ENCODE measurements around the gene CD200. TPM values are rescaled to one million over a fixed set of nuclear protein-coding genes. Genes with fewer than 3 reads are reported as not detected.
A peak's percentile ranks its signal among the peaks of the same experiment; 100 is the strongest.

Gene CD200
- total RNA-seq, 2 donors from 2014 or later, result 49.2 to 58.6 TPM

DNA sequence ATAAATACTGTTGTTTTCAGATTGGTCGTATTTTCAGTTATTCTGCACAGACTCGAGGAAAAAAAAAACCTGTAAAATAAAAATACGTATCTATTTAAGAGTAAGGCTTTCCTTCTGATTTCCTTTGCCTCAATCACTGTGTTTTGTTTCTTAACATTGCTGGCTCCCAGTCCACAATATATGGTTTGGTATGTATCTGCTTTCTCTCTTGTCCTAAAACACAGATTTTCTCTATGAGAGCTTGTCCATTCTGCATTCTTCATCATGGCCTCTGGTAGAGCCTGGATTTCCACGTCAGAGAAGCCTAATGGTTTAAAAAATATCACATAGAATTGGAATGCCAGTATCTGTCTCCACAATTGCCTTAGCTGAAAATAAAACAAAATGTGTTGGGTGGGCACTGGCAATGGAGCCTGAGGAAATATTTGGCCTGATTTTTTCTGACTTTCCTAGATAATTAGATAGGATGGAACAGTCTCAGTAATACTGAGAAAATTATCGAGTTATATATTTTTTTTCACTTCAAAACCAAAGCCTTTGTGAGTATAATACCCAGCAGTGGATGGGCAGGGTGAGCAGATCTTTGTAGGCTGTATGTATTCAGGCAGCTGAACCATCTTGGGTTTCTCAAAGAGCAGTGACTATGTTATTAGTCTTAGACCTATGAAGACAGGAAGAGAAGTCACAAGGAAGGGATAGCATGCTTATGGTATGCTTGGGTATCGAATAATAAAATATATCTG, 1.9 kb downstream of the CD200 start:
- peaks cover 48% of the 10 kb centered on the region for H3K4me1 Mint-ChIP-seq
- no peaks in the 10 kb centered on the region for H3K27me3 Mint-ChIP-seq (ENCODE audit: insufficient read depth)

DNA sequence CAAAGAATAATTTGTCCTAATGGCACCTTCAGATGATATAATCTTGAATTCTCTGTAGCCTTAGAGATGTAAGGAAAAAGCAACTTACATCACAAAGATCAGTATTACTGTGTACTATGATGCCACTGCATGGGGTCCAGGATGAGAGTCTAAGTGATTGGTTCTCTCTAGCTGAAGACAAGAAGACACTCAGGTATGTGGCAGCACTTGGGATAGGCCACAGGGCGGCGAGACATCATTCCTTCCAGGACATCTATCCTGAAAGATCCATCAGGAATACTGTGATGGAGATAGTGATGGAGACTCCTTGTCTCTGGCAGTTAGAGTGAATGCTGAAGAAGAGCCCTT, 2.5 kb downstream of the CD200 start:
- peaks cover 52% of the 10 kb centered on the region for H3K4me1 Mint-ChIP-seq
- Histone ChIP-seq H3K27ac (ENCODE audit: low read depth, low read length) (no peak overlapping the region), H3K4me3 (ENCODE audit: low read length) (peak overlapping the region; percentile 97), H3K36me3 (ENCODE audit: control insufficient read depth, insufficient read depth, low read length) (peaks cover 6% of the 10 kb centered on the region), H3K9ac (ENCODE audit: extremely low read depth, low read length, poor library complexity, severe bottlenecking) (no peak overlapping the region), H3K4me1 (ENCODE audit: control insufficient read depth, insufficient read depth, low read length) (peaks cover 4% of the 10 kb centered on the region), H3K27me3 (ENCODE audit: control insufficient read depth, insufficient read depth, low read length, poor library complexity, severe bottlenecking) (no peaks in the 10 kb centered on the region), H3K9me3 (ENCODE audit: control insufficient read depth, low read length) (no peaks in the 10 kb centered on the region)
- DNase-seq, result no peak
- H3K27me3 Mint-ChIP-seq (ENCODE audit: insufficient read depth), result no peaks in the 10 kb centered on the region
- TF ChIP-seq, protein P1, sequence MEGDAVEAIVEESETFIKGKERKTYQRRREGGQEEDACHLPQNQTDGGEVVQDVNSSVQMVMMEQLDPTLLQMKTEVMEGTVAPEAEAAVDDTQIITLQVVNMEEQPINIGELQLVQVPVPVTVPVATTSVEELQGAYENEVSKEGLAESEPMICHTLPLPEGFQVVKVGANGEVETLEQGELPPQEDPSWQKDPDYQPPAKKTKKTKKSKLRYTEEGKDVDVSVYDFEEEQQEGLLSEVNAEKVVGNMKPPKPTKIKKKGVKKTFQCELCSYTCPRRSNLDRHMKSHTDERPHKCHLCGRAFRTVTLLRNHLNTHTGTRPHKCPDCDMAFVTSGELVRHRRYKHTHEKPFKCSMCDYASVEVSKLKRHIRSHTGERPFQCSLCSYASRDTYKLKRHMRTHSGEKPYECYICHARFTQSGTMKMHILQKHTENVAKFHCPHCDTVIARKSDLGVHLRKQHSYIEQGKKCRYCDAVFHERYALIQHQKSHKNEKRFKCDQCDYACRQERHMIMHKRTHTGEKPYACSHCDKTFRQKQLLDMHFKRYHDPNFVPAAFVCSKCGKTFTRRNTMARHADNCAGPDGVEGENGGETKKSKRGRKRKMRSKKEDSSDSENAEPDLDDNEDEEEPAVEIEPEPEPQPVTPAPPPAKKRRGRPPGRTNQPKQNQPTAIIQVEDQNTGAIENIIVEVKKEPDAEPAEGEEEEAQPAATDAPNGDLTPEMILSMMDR (conservative IDR thresholded peaks at IDR 0.05), result peak; percentile 35
- 86 to 97% methylated on average over 2 of the region's 2 CpGs for WGBS, 2 experiments (ENCODE audit: insufficient coverage in 1 of 2, insufficient read length in 1 of 2)
- no peaks in the 10 kb centered on the region for H3K9me3 Mint-ChIP-seq
- H3K27ac Mint-ChIP-seq, result no peak overlapping the region
- H3K36me3 Mint-ChIP-seq (ENCODE audit: low read depth), result peaks cover 15% of the 10 kb centered on the region
- peak overlapping the region; percentile 96 for H3K4me3 Mint-ChIP-seq

More for the DNA sequence above, 1.9 kb downstream of the CD200 start:
- H3K27ac ChIP-seq (ENCODE audit: low read depth, low read length), result no peak overlapping the region
- 55 to 64% methylated on average over 2 to 6 of the region's 6 CpGs for WGBS, 2 experiments (ENCODE audit: insufficient coverage in 1 of 2, insufficient read length in 1 of 2)
- TF ChIP-seq, protein P1 (conservative IDR thresholded peaks at IDR 0.05), result no peak
- Mint-ChIP-seq H3K27ac (peak overlapping the region; percentile 84), H3K4me3 (peak overlapping the region; percentile 96), H3K36me3 (ENCODE audit: low read depth) (peaks cover 15% of the 10 kb centered on the region), H3K9me3 (no peaks in the 10 kb centered on the region)
- no peaks in the 10 kb centered on the region for H3K27me3 ChIP-seq (ENCODE audit: control insufficient read depth, insufficient read depth, low read length, poor library complexity, severe bottlenecking)
- DNase-seq, result no peak
- peak overlapping the region; percentile 78 for H3K9ac ChIP-seq (ENCODE audit: extremely low read depth, low read length, poor library complexity, severe bottlenecking)
- peaks cover 3% of the 10 kb centered on the region for H3K36me3 ChIP-seq (ENCODE audit: control insufficient read depth, insufficient read depth, low read length)
- H3K4me3 ChIP-seq (ENCODE audit: low read length), result peak overlapping the region; percentile 97
- H3K4me1 ChIP-seq (ENCODE audit: control insufficient read depth, insufficient read depth, low read length), result peaks cover 4% of the 10 kb centered on the region
- H3K9me3 ChIP-seq (ENCODE audit: control insufficient read depth, low read length), result no peaks in the 10 kb centered on the region

DNA sequence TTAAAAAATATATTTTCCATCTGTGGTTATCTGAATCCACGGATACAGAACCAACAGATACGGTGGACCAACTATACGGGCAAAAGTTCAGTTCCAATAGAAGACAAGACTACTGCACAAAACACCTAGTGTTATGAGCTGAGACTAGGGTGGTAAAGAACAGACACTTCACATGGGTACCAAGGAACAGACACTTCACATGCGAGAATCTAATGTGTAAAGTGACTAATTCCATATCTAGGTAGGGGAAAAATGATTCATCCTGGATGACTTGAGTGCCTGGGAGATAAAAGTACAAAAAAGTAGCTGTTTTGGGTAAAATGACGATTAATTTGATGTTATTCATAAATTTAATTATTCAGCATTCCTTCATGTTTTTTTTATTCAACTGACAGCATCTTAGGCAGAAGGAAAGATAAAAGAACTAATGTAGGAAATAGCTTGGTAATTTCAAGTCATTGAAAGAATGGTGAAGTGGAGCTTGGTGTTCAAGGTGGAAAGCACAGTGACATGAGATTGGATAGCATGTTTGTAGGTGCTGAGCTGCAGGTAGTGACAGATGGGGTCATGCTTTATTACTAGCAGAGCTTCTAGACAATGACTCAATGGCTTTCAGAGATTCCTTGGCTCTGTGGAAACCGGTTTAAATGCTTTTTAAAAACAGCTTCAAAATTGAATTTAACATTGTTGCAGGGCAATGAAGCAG, 5.2 kb downstream of the CD200 start:
- peaks cover 4% of the 10 kb centered on the region for H3K4me1 ChIP-seq (ENCODE audit: control insufficient read depth, insufficient read depth, low read length)
- H3K27ac Mint-ChIP-seq, result no peak overlapping the region
- H3K4me1 Mint-ChIP-seq, result peaks cover 61% of the 10 kb centered on the region
- TF ChIP-seq, protein P1 (conservative IDR thresholded peaks at IDR 0.05), result no peak
- H3K36me3 ChIP-seq (ENCODE audit: control insufficient read depth, insufficient read depth, low read length), result peaks cover 25% of the 10 kb centered on the region
- no peak overlapping the region for H3K4me3 Mint-ChIP-seq
- H3K36me3 Mint-ChIP-seq (ENCODE audit: low read depth), result peaks cover 32% of the 10 kb centered on the region
- DNase-seq, result no peak
- 78 to 91% methylated on average over 3 to 6 of the region's 6 CpGs for WGBS, 2 experiments (ENCODE audit: insufficient coverage in 1 of 2, insufficient read length in 1 of 2)
- no peaks in the 10 kb centered on the region for H3K9me3 Mint-ChIP-seq
- no peak overlapping the region for H3K9ac ChIP-seq (ENCODE audit: extremely low read depth, low read length, poor library complexity, severe bottlenecking)
- H3K27ac ChIP-seq (ENCODE audit: low read depth, low read length), result no peak overlapping the region
- H3K27me3 ChIP-seq (ENCODE audit: control insufficient read depth, insufficient read depth, low read length, poor library complexity, severe bottlenecking), result no peaks in the 10 kb centered on the region
- H3K4me3 ChIP-seq (ENCODE audit: low read length), result peak overlapping the region; percentile 4
- H3K27me3 Mint-ChIP-seq (ENCODE audit: insufficient read depth), result no peaks in the 10 kb centered on the region
- no peaks in the 10 kb centered on the region for H3K9me3 ChIP-seq (ENCODE audit: control insufficient read depth, low read length)

Measured in endodermal cell (in vitro differentiated cells).